ENCODE measurements around the gene CLNK. TPM values are rescaled to one million over a fixed set of nuclear protein-coding genes. Genes with fewer than 3 reads are reported as not detected.

Gene CLNK
- total and polyA plus RNA-seq, 2 of the 8 experiments (the other 6 are each of a cell fraction or from before 2014, with no cell fraction given): not detected

DNA sequence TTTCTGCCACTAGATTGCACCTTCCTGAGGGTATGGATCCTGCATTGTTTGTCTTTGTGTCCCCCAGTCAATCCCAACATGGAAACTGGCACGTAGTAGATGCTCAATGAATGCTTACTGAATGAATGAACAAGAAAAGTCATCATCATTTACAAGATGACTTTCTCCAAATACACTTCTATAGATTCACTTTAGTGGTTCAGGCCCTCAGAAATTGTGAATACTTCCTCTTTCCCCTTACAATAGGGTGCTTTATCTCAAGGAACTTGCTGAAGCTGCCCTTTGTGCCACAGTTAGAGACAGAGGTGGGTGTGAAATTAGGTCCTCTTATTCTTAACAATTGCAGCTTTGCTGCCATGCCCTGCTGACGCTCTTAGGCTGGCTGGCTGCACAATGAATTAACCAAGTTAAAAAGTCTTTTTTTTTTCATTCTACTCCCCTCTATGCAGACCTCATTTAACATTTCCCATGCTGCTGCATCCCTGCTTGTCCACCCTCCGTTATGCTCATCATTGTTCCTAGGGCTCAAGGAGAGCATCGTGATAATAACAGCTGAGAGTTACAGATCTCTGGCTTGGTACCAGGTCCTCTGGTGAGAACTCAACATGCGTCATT lies 119.3 kb downstream of the CLNK start (continued):
- TF ChIP-seq NRF1 (IDR thresholded peaks at IDR 0.05; ENCODE audit: low read depth, low read length) (no peak), EP300 (IDR thresholded peaks at IDR 0.05; ENCODE audit: borderline replicate concordance in 1 of 2, low read depth in 2 of 2, low read length in 2 of 2) (no peak), KDM5A (IDR thresholded peaks at IDR 0.05; ENCODE audit: low read length) (no peak), CEBPB (IDR thresholded peaks at IDR 0.05; ENCODE audit: low read depth, low read length) (no peak), RNF2 (IDR thresholded peaks at IDR 0.05; ENCODE audit: borderline replicate concordance, low read depth, low read length, missing control alignments, poor library complexity, severe bottlenecking) (no peak), RAD21 (IDR thresholded peaks at IDR 0.05 in 1 of 2, conservative IDR thresholded peaks at IDR 0.05 in 1 of 2; ENCODE audit: low read depth in 2 of 2, low read length in 2 of 2) (no peak), POLR2A (IDR thresholded peaks at IDR 0.05; ENCODE audit: control extremely low read depth in 1 of 2, low read depth in 2 of 2, low read length in 2 of 2) (no peak), SIRT6 (IDR thresholded peaks at IDR 0.05; ENCODE audit: low read length) (no peak)
- TF ChIP-seq, protein P1, sequence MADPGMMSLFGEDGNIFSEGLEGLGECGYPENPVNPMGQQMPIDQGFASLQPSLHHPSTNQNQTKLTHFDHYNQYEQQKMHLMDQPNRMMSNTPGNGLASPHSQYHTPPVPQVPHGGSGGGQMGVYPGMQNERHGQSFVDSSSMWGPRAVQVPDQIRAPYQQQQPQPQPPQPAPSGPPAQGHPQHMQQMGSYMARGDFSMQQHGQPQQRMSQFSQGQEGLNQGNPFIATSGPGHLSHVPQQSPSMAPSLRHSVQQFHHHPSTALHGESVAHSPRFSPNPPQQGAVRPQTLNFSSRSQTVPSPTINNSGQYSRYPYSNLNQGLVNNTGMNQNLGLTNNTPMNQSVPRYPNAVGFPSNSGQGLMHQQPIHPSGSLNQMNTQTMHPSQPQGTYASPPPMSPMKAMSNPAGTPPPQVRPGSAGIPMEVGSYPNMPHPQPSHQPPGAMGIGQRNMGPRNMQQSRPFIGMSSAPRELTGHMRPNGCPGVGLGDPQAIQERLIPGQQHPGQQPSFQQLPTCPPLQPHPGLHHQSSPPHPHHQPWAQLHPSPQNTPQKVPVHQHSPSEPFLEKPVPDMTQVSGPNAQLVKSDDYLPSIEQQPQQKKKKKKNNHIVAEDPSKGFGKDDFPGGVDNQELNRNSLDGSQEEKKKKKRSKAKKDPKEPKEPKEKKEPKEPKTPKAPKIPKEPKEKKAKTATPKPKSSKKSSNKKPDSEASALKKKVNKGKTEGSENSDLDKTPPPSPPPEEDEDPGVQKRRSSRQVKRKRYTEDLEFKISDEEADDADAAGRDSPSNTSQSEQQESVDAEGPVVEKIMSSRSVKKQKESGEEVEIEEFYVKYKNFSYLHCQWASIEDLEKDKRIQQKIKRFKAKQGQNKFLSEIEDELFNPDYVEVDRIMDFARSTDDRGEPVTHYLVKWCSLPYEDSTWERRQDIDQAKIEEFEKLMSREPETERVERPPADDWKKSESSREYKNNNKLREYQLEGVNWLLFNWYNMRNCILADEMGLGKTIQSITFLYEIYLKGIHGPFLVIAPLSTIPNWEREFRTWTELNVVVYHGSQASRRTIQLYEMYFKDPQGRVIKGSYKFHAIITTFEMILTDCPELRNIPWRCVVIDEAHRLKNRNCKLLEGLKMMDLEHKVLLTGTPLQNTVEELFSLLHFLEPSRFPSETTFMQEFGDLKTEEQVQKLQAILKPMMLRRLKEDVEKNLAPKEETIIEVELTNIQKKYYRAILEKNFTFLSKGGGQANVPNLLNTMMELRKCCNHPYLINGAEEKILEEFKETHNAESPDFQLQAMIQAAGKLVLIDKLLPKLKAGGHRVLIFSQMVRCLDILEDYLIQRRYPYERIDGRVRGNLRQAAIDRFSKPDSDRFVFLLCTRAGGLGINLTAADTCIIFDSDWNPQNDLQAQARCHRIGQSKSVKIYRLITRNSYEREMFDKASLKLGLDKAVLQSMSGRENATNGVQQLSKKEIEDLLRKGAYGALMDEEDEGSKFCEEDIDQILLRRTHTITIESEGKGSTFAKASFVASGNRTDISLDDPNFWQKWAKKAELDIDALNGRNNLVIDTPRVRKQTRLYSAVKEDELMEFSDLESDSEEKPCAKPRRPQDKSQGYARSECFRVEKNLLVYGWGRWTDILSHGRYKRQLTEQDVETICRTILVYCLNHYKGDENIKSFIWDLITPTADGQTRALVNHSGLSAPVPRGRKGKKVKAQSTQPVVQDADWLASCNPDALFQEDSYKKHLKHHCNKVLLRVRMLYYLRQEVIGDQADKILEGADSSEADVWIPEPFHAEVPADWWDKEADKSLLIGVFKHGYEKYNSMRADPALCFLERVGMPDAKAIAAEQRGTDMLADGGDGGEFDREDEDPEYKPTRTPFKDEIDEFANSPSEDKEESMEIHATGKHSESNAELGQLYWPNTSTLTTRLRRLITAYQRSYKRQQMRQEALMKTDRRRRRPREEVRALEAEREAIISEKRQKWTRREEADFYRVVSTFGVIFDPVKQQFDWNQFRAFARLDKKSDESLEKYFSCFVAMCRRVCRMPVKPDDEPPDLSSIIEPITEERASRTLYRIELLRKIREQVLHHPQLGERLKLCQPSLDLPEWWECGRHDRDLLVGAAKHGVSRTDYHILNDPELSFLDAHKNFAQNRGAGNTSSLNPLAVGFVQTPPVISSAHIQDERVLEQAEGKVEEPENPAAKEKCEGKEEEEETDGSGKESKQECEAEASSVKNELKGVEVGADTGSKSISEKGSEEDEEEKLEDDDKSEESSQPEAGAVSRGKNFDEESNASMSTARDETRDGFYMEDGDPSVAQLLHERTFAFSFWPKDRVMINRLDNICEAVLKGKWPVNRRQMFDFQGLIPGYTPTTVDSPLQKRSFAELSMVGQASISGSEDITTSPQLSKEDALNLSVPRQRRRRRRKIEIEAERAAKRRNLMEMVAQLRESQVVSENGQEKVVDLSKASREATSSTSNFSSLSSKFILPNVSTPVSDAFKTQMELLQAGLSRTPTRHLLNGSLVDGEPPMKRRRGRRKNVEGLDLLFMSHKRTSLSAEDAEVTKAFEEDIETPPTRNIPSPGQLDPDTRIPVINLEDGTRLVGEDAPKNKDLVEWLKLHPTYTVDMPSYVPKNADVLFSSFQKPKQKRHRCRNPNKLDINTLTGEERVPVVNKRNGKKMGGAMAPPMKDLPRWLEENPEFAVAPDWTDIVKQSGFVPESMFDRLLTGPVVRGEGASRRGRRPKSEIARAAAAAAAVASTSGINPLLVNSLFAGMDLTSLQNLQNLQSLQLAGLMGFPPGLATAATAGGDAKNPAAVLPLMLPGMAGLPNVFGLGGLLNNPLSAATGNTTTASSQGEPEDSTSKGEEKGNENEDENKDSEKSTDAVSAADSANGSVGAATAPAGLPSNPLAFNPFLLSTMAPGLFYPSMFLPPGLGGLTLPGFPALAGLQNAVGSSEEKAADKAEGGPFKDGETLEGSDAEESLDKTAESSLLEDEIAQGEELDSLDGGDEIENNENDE (IDR thresholded peaks at IDR 0.05; ENCODE audit: insufficient replicate concordance, low read length): no peak
